ENCODE measurements around the gene HIVEP2. TPM values are rescaled to one million over a fixed set of nuclear protein-coding genes. Genes with fewer than 3 reads are reported as not detected.

The HIVEP2 gene
- total RNA-seq, 1 donor from 2014 or later: 7.9 TPM

DNA sequence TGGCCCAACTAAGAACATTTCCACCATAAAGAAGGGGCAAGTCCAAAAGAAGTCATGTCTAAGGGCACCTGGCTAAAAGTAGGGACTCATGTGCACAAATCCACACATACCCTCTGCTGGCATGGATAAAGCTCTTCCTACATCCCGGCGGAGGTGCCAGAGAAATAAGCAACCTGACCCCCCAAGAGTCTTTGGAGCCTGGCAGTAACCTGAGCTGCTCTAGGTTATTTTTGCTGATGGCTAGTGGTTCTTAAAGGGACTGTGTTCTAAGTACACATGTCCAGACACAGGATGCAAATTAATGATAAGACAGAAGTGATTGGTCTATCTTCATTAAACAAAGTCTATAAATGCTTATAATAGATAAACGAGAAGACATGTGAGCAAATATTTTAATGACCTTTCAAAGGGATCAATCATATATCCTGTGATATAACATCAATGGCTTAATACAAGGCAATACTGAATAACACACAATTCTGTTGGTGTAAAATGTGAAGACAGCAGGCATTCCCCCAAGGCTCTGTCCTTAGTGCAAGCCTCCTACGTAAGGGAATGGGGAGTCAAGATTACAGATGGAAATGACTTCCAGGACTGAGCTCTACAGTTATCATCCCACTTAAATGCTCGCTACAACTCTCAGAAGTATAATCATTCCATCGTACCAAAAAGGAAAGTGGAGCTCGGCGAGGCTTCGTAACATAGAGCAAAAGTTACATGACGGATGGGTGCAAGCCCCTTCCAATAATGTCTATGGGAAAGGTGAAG, 52.5 kb downstream of the HIVEP2 start:
- H3K4me3 ChIP-seq (ENCODE audit: low read depth, low read length): no peak overlapping the region
- H3K27me3 ChIP-seq (ENCODE audit: control insufficient read depth, insufficient read depth, low read length): no peaks in the 10 kb centered on the region
- TF ChIP-seq CTCF (IDR thresholded peaks at IDR 0.05; ENCODE audit: insufficient read depth, low read length, severe bottlenecking): no peak
- FAIRE-seq (peak; percentile 18), DNase-seq (ENCODE audit: low read depth) (no peak)
- H3K36me3 ChIP-seq (ENCODE audit: control insufficient read depth, insufficient read depth, low read length): no peaks in the 10 kb centered on the region

DNA sequence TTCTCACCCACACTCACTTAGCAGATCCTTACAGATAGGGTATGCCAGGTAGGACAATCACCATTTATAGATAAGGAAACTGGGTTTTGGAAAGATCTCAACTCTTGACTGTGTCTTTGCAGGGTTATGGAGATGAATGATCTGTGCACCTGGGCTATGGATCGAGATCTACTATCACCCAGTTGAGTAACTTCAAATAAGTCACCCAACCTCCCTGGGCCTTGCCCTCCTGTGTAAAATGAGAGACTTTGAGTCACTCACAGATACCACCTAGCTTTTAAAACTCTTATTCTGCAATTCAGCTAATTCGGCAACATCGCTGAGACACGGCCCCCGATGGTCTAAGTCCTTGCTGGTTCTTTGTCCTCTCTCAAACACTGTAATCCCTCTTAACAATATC, 53.5 kb downstream of the HIVEP2 start:
- no peaks in the 10 kb centered on the region for H3K27me3 ChIP-seq (ENCODE audit: control insufficient read depth, insufficient read depth, low read length)
- TF ChIP-seq CTCF (IDR thresholded peaks at IDR 0.05; ENCODE audit: insufficient read depth, low read length, severe bottlenecking): no peak
- no peak for DNase-seq (ENCODE audit: low read depth)
- H3K36me3 ChIP-seq (ENCODE audit: control insufficient read depth, insufficient read depth, low read length): no peaks in the 10 kb centered on the region
- no peak for FAIRE-seq
- no peak overlapping the region for H3K4me3 ChIP-seq (ENCODE audit: low read depth, low read length)

DNA sequence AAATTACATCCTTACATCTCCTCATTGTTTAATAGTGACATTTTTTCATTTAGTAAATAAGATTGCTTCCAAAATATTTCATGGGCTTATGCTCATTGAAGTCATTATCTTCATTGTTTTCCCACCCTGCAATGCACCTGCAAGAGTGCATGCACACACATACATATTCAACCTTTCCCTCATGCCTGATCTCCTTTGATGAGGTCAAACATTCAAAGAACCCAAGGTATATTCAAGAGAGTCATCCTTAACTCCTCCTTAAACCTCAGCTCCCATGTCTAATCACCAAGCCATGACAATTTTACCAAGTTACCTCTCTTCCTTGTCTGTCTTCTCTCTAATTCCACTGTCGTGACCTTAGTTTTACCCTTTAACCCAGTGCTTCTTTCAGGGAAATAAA, 56.5 kb downstream of the HIVEP2 start:
- no peak for TF ChIP-seq CTCF (IDR thresholded peaks at IDR 0.05; ENCODE audit: insufficient read depth, low read length, severe bottlenecking)
- Histone ChIP-seq H3K4me3 (ENCODE audit: low read depth, low read length) (no peak overlapping the region), H3K36me3 (ENCODE audit: control insufficient read depth, insufficient read depth, low read length) (no peaks in the 10 kb centered on the region), H3K27me3 (ENCODE audit: control insufficient read depth, insufficient read depth, low read length) (no peaks in the 10 kb centered on the region)
- no peak for DNase-seq (ENCODE audit: low read depth)
- FAIRE-seq: no peak

GRCh38 chr6:142887517-142887916, 57.5 kb downstream of the HIVEP2 start:
- DNase-seq (ENCODE audit: low read depth) (no peak), FAIRE-seq (no peak)
- Histone ChIP-seq H3K27me3 (ENCODE audit: control insufficient read depth, insufficient read depth, low read length) (no peaks in the 10 kb centered on the region), H3K36me3 (ENCODE audit: control insufficient read depth, insufficient read depth, low read length) (no peaks in the 10 kb centered on the region), H3K4me3 (ENCODE audit: low read depth, low read length) (no peak overlapping the region)
- no peak for TF ChIP-seq CTCF (IDR thresholded peaks at IDR 0.05; ENCODE audit: insufficient read depth, low read length, severe bottlenecking)

GRCh38 chr6:142886431-142887170, 58.4 kb downstream of the HIVEP2 start:
- H3K27me3 ChIP-seq (ENCODE audit: control insufficient read depth, insufficient read depth, low read length): no peaks in the 10 kb centered on the region
- TF ChIP-seq CTCF (IDR thresholded peaks at IDR 0.05; ENCODE audit: insufficient read depth, low read length, severe bottlenecking): peak; percentile 26
- no peak overlapping the region for H3K4me3 ChIP-seq (ENCODE audit: low read depth, low read length)
- no peaks in the 10 kb centered on the region for H3K36me3 ChIP-seq (ENCODE audit: control insufficient read depth, insufficient read depth, low read length)
- peak; percentile 70 for DNase-seq (ENCODE audit: low read depth)
- FAIRE-seq: no peak

Measured in bronchial epithelial cell (primary cell).